HG03520 (cell line): ENCODE data around the gene CCL19.

Source experiments
- ATAC-seq: cut with Tn5 transposase; IDR thresholded peaks from one replicate; pipeline ENCODE4 v1.9.1; 2021; ENCODE audit warnings: mild to moderate bottlenecking, moderate library complexity; ENCODE audit not compliant: unreplicated experiment

The CCL19 gene

GRCh38 chr9:34701023-34701768 lies 10.1 kb upstream of the CCL19 start:
- peak; percentile 44 for ATAC-seq

DNA sequence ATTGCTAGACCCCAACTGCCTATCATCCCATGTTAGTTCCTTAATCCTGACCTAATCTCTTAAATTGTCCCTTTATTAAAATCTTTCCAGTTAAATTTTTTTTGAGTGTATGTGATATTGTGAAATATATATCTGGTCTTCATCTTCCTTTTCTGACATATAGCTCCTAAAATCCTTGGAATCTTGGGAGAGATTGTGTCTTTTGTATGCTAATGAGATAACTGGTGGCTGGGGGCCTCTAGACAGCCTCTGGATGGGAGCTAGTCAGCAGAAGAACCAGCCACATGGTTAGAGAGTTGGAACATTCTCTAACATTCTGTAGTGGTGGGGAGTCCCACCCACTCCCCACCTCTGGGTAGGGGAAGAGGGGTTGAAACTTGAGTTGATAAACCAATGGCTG lies 3.7 kb upstream of the CCL19 start:
- ATAC-seq, result no peak

DNA sequence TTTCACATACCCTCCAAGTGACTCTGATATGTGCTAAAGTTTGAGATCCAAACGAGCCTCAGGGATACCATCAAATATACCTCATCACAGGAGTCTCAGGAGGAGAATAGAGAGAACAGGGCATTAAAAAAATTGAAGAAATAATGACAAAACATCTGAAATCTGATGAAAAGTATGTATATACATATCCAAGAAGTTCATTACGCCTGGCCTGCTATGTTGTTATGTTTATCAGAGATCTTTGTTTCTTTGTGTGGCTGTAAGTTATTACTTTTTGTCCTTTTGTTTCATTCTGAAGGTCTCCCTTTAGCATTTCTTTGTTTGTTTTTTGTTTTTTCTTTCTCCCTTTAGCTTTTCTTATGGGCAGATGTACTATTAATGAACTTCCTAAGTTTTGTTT lies 2.5 kb upstream of the CCL19 start:
- ATAC-seq, result no peak

DNA sequence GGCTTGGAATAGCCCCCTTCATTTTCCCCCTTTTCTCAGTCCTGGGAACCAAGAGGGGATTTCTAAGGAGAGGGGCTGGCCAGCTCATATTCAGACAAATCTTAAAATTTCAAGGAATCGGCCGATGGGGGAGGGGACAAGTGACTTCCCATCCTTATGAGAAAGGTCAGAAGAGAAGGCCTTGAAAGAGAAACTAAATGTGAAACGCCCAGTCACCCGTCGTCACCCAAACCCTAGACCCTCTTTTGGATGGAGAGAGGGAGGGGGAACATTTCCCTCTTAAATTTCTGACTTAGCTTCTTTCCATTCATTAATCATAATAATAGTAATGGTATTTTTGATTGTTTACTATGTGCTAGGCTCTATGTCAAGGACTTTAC lies 850 bp upstream of the CCL19 start:
- no peak for ATAC-seq

DNA sequence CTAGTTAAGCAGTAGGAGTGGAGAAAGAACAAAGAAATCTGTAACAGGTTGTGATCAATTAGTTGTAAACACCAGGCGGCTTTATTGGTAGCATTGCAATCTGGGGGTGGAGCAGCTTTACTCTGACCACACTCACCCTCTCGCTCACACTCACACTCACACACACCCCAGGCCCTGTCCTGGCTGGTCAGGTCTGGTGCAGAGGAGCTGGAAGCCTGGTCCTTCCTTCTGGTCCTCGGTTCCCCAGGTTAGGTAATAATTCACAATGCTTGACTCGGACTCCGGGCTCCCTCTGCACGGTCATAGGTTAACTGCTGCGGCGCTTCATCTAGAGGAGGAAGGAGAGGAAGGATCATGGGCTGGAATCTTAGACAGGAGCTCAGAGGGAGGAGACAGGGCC lies 1.6 kb downstream of the CCL19 start:
- no peak for ATAC-seq

DNA sequence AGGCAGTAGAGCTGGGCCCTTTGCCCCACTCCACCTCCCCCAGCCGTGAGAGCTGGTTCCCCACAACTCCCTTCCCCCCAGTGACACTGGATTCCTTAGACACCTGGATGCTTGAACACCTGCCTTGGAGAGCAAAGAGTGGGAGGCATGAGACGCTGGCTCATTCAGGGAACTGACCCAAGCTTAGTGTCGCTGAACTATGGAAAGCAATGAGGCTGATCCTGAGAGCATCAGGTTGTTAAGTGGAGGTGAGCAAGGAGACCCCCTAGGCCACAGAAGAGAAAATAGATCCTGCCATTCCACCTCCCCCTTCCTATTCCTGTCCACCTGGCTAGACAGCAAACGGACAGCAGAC lies 2.0 kb downstream of the CCL19 start:
- no peak for ATAC-seq

- no peak for ATAC-seq
Measured at GRCh38 chr9:34688329-34689115, 2.6 kb downstream of the CCL19 start.

DNA sequence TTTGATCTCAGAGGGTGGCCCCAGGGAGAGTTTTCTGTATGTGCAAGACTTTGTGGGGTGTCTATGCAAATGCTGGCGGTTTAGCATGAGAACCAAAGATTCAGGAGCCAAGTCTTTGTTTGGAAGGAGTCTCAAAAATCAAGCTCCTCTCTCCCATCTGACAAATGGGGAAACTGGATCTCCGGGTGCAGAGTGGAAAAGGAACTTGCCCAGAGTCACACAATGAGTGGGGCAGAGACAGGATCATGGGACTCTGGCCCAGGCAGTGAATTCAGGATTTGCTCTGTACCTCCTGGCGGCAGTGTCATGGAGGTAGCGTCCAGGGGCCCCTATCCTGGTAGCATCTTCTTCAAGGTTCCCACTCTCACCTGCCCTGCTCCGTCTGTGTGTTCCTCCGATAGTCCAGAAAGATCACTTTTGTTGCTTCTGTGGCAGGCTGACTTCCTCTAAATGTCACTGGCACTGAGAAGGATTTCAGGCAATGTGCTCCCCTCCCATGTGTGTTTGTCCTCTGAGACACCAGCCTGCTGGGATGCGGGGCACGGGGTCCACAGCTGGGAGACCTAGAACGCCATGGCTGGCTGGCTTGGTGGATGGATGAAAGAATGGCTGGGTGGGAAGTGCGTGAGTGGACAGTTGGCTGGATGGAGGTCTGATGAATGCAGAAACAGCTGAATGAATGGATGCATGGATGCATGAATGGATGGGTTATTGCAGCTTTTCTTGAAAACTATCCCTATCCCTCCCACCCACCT lies 3.6 kb downstream of the CCL19 start:
- ATAC-seq, result no peak

- ATAC-seq, result no peak
Measured at GRCh38 chr9:34686732-34687131, 4.3 kb downstream of the CCL19 start.

GRCh38 chr9:34686231-34686630 lies 4.8 kb downstream of the CCL19 start:
- ATAC-seq, result no peak

GRCh38 chr9:34685591-34685990 lies 5.5 kb downstream of the CCL19 start:
- no peak for ATAC-seq

- no peak for ATAC-seq
Measured at GRCh38 chr9:34684816-34685215, 6.3 kb downstream of the CCL19 start.

DNA sequence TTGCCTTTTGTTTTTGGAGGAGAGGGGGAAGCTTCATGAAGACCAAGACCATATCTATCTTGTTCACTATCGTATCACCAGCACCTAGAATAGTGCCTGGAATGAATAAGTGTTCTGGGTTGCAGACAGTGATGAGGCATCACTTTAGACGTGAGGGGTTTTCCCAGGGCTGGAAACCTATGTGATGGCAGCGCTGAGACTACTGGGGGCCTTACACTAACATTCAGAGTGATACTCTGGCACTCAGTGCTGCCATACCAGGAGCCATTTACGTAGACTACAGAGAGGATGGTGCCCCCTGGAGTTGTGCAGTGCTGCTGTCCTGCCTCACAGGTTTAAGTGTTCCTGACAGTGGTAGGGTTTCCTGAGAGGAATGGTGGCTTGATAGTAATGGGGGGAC lies 6.9 kb downstream of the CCL19 start:
- ATAC-seq, result no peak

- no peak for ATAC-seq
Measured at GRCh38 chr9:34675869-34676268, 15.2 kb downstream of the CCL19 start.

DNA sequence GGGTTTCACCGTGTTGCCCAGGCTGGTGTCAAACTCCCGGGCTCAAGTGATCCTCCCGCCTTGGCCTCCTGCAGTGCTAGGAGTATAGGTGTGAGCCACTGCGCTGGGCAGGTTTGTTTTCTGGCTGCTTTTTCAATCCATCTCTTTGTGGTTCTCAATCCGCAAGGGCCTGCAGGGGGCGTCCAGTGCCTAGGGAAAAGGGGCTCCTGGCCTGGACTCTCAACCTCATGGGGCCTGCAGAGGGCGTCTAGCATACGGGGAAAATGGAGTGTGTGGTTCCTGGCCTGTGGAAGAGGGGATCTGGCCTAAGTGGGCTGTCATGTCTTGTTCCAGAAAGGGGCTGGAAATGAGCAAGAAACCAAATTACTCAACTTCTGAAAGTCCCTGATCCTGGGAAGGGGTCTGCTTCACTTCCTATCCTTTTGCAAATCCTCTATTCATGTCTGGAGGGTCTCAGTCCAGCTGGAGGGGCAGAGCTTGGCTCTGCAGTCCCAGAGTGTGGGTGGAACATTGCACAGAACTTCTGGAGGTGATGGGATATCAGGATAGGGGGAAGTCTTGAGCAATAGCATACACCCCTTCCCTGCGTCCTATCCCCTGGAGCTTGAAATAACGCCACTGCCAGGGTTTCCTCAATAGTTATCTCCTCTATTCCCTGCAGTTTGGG lies 15.9 kb downstream of the CCL19 start:
- ATAC-seq, result no peak

GRCh38 chr9:34674440-34674839 lies 16.6 kb downstream of the CCL19 start:
- no peak for ATAC-seq

DNA sequence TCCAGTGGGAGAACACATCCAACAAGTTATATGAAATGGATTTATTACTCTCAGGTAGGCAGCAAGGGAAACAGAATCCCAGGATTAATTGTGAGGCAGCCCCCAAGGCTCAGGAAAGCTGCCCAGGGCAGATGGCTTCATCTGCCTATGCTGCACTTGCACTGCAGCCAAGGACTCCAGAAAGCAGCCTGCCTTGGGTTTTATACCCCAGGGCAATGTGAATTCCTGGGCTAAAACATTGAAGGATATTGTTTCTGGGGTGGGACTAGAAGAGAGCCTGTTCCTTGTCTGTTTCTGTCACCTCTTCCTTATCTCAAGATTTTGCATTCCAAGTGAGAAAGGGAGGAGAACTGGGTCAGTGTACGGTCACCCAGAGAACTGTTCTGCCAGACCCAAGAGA lies 19.8 kb downstream of the CCL19 start:
- ATAC-seq, result no peak

GRCh38 chr9:34669809-34670562 lies 21.1 kb downstream of the CCL19 start:
- no peak for ATAC-seq

- ATAC-seq, result peak; percentile 60
Measured at GRCh38 chr9:34665381-34666250, 25.5 kb downstream of the CCL19 start.

- ATAC-seq, result peak; percentile 12
Measured at GRCh38 chr9:34665067-34665380, 26.1 kb downstream of the CCL19 start.
